H1 (cell line): ENCODE results near the gene DGCR6. TPM values are rescaled to one million over a fixed set of nuclear protein-coding genes. Genes with fewer than 3 reads are reported as not detected.
A peak's percentile ranks its signal among the peaks of the same experiment; 100 is the strongest.
"Not testable (repeated sequence)": the region's sequence is repeated elsewhere in the genome, so short reads cannot be mapped to it uniquely, and the experiment has no call there.

ENCODE experiments used
- CTCF ChIA-PET: fragments of 300-600 bp; sonication (Branson Sonifier 250); formaldehyde crosslinking; loops from one replicate; lab custom pipeline; 2021; ENCODE audit not compliant: partially characterized antibody; lab: Charles Lee
- POLR2A ChIA-PET: fragments of 300-600 bp; sonication (Branson Sonifier 250); formaldehyde crosslinking; loops from one replicate; lab custom pipeline; 2021; ENCODE audit warnings: inconsistent platforms; ENCODE audit not compliant: partially characterized antibody; lab: Charles Lee
- DNase-seq, 2 experiments: peaks; one replicate each; pipeline versions ENCODE4 v3.0.0 to v3.0.0-alpha.2; 2010 to 2022; ENCODE audit warnings: low spot score in 2 of 2, low read depth in 1 of 2, mixed read lengths in 1 of 2
- FAIRE-seq: peaks from 2 replicates; lab custom pipeline; 2011; peaks lifted over from hg19 to GRCh38; lab: Jason Lieb, UNC
- H2AFZ ChIP-seq: 2 replicates; pipeline ENCODE4 v1.8.1; 2012; ENCODE audit warnings: low read length, inconsistent platforms
- H2AK5ac ChIP-seq: 2 replicates; pipeline ENCODE4 v1.6.1; 2013; ENCODE audit warnings: low read depth, low read length
- H2BK120ac ChIP-seq: replicated peaks from 2 replicates; pipeline ENCODE3; 2013; ENCODE audit warnings: low read depth, low read length, inconsistent platforms
- H2BK12ac ChIP-seq: 2 replicates; pipeline ENCODE4 v1.6.1; 2013; ENCODE audit warnings: low read depth, low read length
- H2BK15ac ChIP-seq: 2 replicates; pipeline ENCODE4 v1.6.1; 2013; ENCODE audit warnings: low read length
- H2BK20ac ChIP-seq: 2 replicates; pipeline ENCODE4 v1.6.1; 2013; ENCODE audit warnings: low read length
- H2BK5ac ChIP-seq: 2 replicates; pipeline ENCODE4 v1.6.1; 2013; ENCODE audit warnings: low read depth, low read length
- H3K14ac ChIP-seq: 2 replicates; pipeline ENCODE4 v1.6.1; 2013; ENCODE audit warnings: inconsistent platforms; ENCODE audit not compliant: insufficient read length
- H3K18ac ChIP-seq: 2 replicates; pipeline ENCODE4 v1.6.1; 2013; ENCODE audit warnings: low read length; ENCODE audit errors: extremely low read depth
- H3K23ac ChIP-seq: 2 replicates; pipeline ENCODE4 v1.6.1; 2013; ENCODE audit warnings: inconsistent platforms; ENCODE audit not compliant: insufficient read length
- H3K23me2 ChIP-seq: 2 replicates; pipeline ENCODE4 v1.6.1; 2013; ENCODE audit warnings: low read depth, low read length
- H3K27ac ChIP-seq: 2 replicates; pipeline ENCODE4 v1.6.1; 2011; ENCODE audit warnings: low read depth, low read length, inconsistent platforms
- H3K27me3 ChIP-seq, 4 experiments: replicated peaks in 1 of 4; 1 replicate in 1 of 4; 2 replicates in 3 of 4; pipeline versions ENCODE4 v1.6.1 to v1.8.1; 2011 to 2013; ENCODE audit warnings: low read length in 3 of 4, mild to moderate bottlenecking in 3 of 4, inconsistent platforms in 2 of 4, mixed read lengths in 2 of 4, moderate library complexity in 1 of 4; ENCODE audit not compliant: control insufficient read depth in 3 of 4, insufficient read depth in 3 of 4; ENCODE audit errors: extremely low read depth in 1 of 4
- H3K36me3 ChIP-seq, 4 experiments: 2 replicates each; pipeline versions ENCODE4 v1.6.1 to v1.8.1; 2011 to 2013; ENCODE audit warnings: mild to moderate bottlenecking in 4 of 4, low read length in 3 of 4, moderate library complexity in 2 of 4, control low read depth in 1 of 4, inconsistent platforms in 1 of 4; ENCODE audit not compliant: insufficient read depth in 4 of 4, control insufficient read depth in 2 of 4
- H3K4ac ChIP-seq: replicated peaks from 2 replicates; pipeline ENCODE3; 2013; ENCODE audit warnings: low read length, low read depth, mixed read lengths, inconsistent platforms; ENCODE audit not compliant: insufficient read length
- H3K4me1 ChIP-seq, 4 experiments: replicated peaks in 1 of 4; 1 replicate in 1 of 4; 2 replicates in 3 of 4; pipeline versions ENCODE4 v1.6.1 to v1.8.1; 2011 to 2013; ENCODE audit warnings: low read length in 3 of 4, inconsistent platforms in 2 of 4, mixed read lengths in 1 of 4; ENCODE audit not compliant: insufficient read depth in 4 of 4, control insufficient read depth in 3 of 4
- H3K4me2 ChIP-seq, 2 experiments: 2 replicates each; pipeline versions ENCODE4 v1.6.1 to v1.8.1; 2011 to 2013; ENCODE audit warnings: low read depth in 2 of 2, low read length in 2 of 2, control low read depth in 1 of 2, inconsistent platforms in 1 of 2, mild to moderate bottlenecking in 1 of 2; ENCODE audit not compliant: insufficient read depth in 1 of 2
- H3K4me3 ChIP-seq, 4 experiments: fragments of 200-600, 300-600 bp in 1 of 4; sonication (generic), shearing (Covaris generic), sonication (Bioruptor Twin) in 1 of 4; 2 replicates each; pipeline versions ENCODE4 v1.5.1 to v1.8.1; 2011 to 2016; ENCODE audit warnings: low read length in 4 of 4, low read depth in 3 of 4, control low read depth in 2 of 4, inconsistent platforms in 2 of 4, mild to moderate bottlenecking in 2 of 4, mixed read lengths in 1 of 4, moderate library complexity in 1 of 4; ENCODE audit not compliant: insufficient read depth in 2 of 4; ENCODE audit errors: extremely low read depth in 1 of 4
- H3K56ac ChIP-seq: replicated peaks from 2 replicates; pipeline ENCODE3; 2013; ENCODE audit warnings: low read depth, mild to moderate bottlenecking, mixed read lengths, low read length, inconsistent platforms; ENCODE audit not compliant: insufficient read length
- H3K79me1 ChIP-seq: 2 replicates; pipeline ENCODE4 v1.6.1; 2013; ENCODE audit warnings: low read depth, low read length, control low read depth
- H3K79me2 ChIP-seq, 2 experiments: 2 replicates each; pipeline versions ENCODE4 v1.6.1 to v1.8.1; 2012 to 2013; ENCODE audit warnings: low read length in 2 of 2, mild to moderate bottlenecking in 2 of 2, inconsistent platforms in 1 of 2; ENCODE audit not compliant: insufficient read depth in 2 of 2, control insufficient read depth in 1 of 2
- H3K9ac ChIP-seq, 4 experiments: replicated peaks in 1 of 4; 1 replicate in 1 of 4; 2 replicates in 3 of 4; pipeline versions ENCODE4 v1.6.1 to v1.8.1; 2011 to 2013; ENCODE audit warnings: low read depth in 3 of 4, low read length in 3 of 4, control low read depth in 2 of 4, mild to moderate bottlenecking in 2 of 4, moderate library complexity in 2 of 4, inconsistent platforms in 1 of 4; ENCODE audit errors: extremely low read depth in 1 of 4
- H3K9me3 ChIP-seq, 2 experiments: 2 replicates each; pipeline versions ENCODE4 v1.6.1 to v1.8.1; 2012 to 2013; ENCODE audit warnings: mild to moderate bottlenecking in 2 of 2, moderate library complexity in 2 of 2, control low read depth in 1 of 2, inconsistent platforms in 1 of 2, low read depth in 1 of 2, low read length in 1 of 2, mixed read lengths in 1 of 2; ENCODE audit not compliant: insufficient read depth in 2 of 2
- H4K20me1 ChIP-seq, 2 experiments: replicated peaks in 1 of 2; 2 replicates each; pipeline versions ENCODE3 to v1.8.1; 2011 to 2013; ENCODE audit warnings: inconsistent platforms in 2 of 2, low read length in 2 of 2, mild to moderate bottlenecking in 1 of 2; ENCODE audit not compliant: insufficient read depth in 2 of 2, control insufficient read depth in 1 of 2
- H4K5ac ChIP-seq: 2 replicates; pipeline ENCODE4 v1.6.1; 2013; ENCODE audit warnings: low read length, low read depth, mixed read lengths, inconsistent platforms; ENCODE audit not compliant: insufficient read length
- H4K8ac ChIP-seq: 2 replicates; pipeline ENCODE4 v1.8.0; 2013; ENCODE audit warnings: mild to moderate bottlenecking, moderate library complexity, low read length, inconsistent platforms; ENCODE audit not compliant: insufficient read depth; ENCODE audit errors: extremely low read depth
- H4K91ac ChIP-seq: replicated peaks from 2 replicates; pipeline ENCODE3; 2013; ENCODE audit warnings: low read length, mixed read lengths, inconsistent platforms; ENCODE audit not compliant: insufficient read length
- RAD21 ChIP-seq, 2 experiments: IDR thresholded peaks in 1 of 2; conservative IDR thresholded peaks in 1 of 2; 2 replicates each; pipeline ENCODE4 v1.6.1; 2011; ENCODE audit warnings: low read depth in 2 of 2, low read length in 2 of 2, improper control_type of control experiment in 1 of 2, inconsistent platforms in 1 of 2, mild to moderate bottlenecking in 1 of 2, moderate library complexity in 1 of 2
- WGBS, 2 experiments: shearing (Covaris generic) in 1 of 2; methylation state at CpG; one replicate each; pipeline versions ENCODE4 v1.1.6 to v1.1.7; 2013 to 2015; ENCODE audit warnings: low lambda C conversion rate in 2 of 2, mixed read lengths in 2 of 2, inconsistent platforms in 1 of 2, low coverage in 1 of 2, missing lambda C conversion rate in 1 of 2; ENCODE audit not compliant: insufficient replicate concordance in 2 of 2, insufficient coverage in 1 of 2, insufficient read length in 1 of 2; ENCODE audit errors: extremely low coverage in 1 of 2, missing lambda C conversion rate in 1 of 2; 5-methylcytosine and 5-hydroxymethylcytosine counted together
- polyA plus RNA-seq, 7 experiments: library from polyadenylated mRNA; depleted of rRNA in 3 of 7; stranded (reverse) in 5 of 7; unstranded in 2 of 7; fragments of >200 nt in 5 of 7; fragments of 200-250 nt in 2 of 7; gene quantifications; 1 replicate in 5 of 7; 2 replicates in 1 of 7; 4 replicates in 1 of 7; pipeline versions ENCODE4 v1.2.1 to v1.2.3, GENCODE V29; 2011 to 2013; ENCODE audit warnings: missing spikeins in 2 of 7, mixed read lengths in 2 of 7
- total RNA-seq: library from RNA; stranded (reverse); fragmentation: NEBNext Ultra II Directional; extraction: Animal tissue kit (Norgen Biotek cat#: 25700); gene quantifications from 2 replicates; pipeline ENCODE4 v1.2.1, GENCODE V29; 2021
- TF ChIP-seq, protein P1 (sequence below), 3 experiments: IDR thresholded peaks; 1 replicate in 2 of 3; 2 replicates in 1 of 3; pipeline versions ENCODE4 v1.5.1 to v1.6.1; 2011; ENCODE audit warnings: low read length in 3 of 3, mild to moderate bottlenecking in 3 of 3, inconsistent platforms in 2 of 3, low read depth in 1 of 3, moderate library complexity in 1 of 3; ENCODE audit not compliant: insufficient read depth in 1 of 3; ENCODE audit errors: control extremely low read depth in 1 of 3

The DGCR6 gene
- total and polyA plus RNA-seq, 2 of the 8 experiments (the other 6 are each of a cell fraction or from before 2014, with no cell fraction given) = 0.82 to 1.7 TPM

- FAIRE-seq, H3K23ac ChIP-seq, H2AK5ac ChIP-seq, H4K91ac ChIP-seq, H2BK12ac ChIP-seq, H3K27ac ChIP-seq, H2BK20ac ChIP-seq, H3K79me1 ChIP-seq, H4K20me1 ChIP-seq, H3K4ac ChIP-seq, H3K56ac ChIP-seq, H4K8ac ChIP-seq, H2AFZ ChIP-seq, H4K5ac ChIP-seq, H2BK120ac ChIP-seq, H3K79me2 ChIP-seq, H3K14ac ChIP-seq: not testable (repeated sequence)
- CTCF ChIA-PET = interaction anchor here (0.6 to 1.9 kb wide), 12 partner anchors 14 to 221 kb away, joined by 3 to 5 read pairs (median 3); no protein-coding TSS in a partner anchor
- 14% methylated on average over 10 of the region's 14 CpGs; no CpG with 5 or more reads in 1 of the 2 experiments for WGBS, 2 experiments
- TF ChIP-seq, protein P1, sequence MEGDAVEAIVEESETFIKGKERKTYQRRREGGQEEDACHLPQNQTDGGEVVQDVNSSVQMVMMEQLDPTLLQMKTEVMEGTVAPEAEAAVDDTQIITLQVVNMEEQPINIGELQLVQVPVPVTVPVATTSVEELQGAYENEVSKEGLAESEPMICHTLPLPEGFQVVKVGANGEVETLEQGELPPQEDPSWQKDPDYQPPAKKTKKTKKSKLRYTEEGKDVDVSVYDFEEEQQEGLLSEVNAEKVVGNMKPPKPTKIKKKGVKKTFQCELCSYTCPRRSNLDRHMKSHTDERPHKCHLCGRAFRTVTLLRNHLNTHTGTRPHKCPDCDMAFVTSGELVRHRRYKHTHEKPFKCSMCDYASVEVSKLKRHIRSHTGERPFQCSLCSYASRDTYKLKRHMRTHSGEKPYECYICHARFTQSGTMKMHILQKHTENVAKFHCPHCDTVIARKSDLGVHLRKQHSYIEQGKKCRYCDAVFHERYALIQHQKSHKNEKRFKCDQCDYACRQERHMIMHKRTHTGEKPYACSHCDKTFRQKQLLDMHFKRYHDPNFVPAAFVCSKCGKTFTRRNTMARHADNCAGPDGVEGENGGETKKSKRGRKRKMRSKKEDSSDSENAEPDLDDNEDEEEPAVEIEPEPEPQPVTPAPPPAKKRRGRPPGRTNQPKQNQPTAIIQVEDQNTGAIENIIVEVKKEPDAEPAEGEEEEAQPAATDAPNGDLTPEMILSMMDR (IDR thresholded peaks at IDR 0.05; ENCODE audit: control extremely low read depth in 1 of 3, insufficient read depth in 1 of 3, low read depth in 1 of 3, low read length in 3 of 3) = peak; percentile 80 to 89 (median 87)
- peak; percentile 87 to 91 for TF ChIP-seq RAD21 (IDR thresholded peaks at IDR 0.05 in 1 of 2, conservative IDR thresholded peaks at IDR 0.05 in 1 of 2; ENCODE audit: low read depth in 2 of 2, low read length in 2 of 2)
- TF ChIP-seq, all 59 proteins: peak for 2; not testable (repeated sequence) for 57
- H3K9ac ChIP-seq, H3K23me2 ChIP-seq, H3K27me3 ChIP-seq, H3K36me3 ChIP-seq, H3K4me1 ChIP-seq, H3K4me3 ChIP-seq, H3K9me3 ChIP-seq, H3K18ac ChIP-seq, H2BK5ac ChIP-seq, H2BK15ac ChIP-seq, H3K4me2 ChIP-seq: not testable (repeated sequence)
- peak; percentile 21 to 94 for DNase-seq
- POLR2A ChIA-PET = interaction anchor here (1.5 kb wide), 1 partner anchor 45 kb away, joined by 4 read pairs; no protein-coding TSS in a partner anchor
These were observed 48.3 kb downstream of the DGCR6 start for GRCh38 chr22:18954303-18954989.
